ENCODE data around the gene UBE2D4.

UBE2D4 gene

GRCh38 chr7:43905209-43905946 lies 20.9 kb upstream of the UBE2D4 start:
- TF ChIP-seq CTCF (IDR thresholded peaks at IDR 0.05), result no peak

DNA sequence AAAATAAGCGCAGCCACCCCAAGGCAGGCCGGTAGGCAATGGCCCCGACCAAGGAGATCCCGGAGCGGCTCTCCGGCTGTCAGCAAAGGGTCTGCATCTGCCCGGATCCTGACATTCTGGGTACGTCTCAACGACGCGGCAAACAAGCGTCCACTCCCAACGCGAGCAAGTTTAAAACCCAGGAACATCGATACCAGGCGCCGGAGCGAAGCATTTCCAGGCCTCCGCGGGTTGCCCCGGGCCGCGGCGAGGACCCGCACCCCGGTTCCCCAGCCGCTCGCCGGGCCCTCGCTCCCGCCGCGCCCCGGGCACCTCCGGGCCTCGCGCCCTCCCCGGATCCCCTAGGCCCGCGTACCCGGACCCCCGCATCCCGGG lies 20.3 kb upstream of the UBE2D4 start:
- no peak for TF ChIP-seq CTCF (IDR thresholded peaks at IDR 0.05)

- no peak for TF ChIP-seq CTCF (IDR thresholded peaks at IDR 0.05)
Measured at GRCh38 chr7:43906331-43907010, 19.8 kb upstream of the UBE2D4 start, which contains the start of gene URGCP. URGCP (minus strand) TSS chr7:43906596; CDS start chr7:43906575, 21 bp downstream.

DNA sequence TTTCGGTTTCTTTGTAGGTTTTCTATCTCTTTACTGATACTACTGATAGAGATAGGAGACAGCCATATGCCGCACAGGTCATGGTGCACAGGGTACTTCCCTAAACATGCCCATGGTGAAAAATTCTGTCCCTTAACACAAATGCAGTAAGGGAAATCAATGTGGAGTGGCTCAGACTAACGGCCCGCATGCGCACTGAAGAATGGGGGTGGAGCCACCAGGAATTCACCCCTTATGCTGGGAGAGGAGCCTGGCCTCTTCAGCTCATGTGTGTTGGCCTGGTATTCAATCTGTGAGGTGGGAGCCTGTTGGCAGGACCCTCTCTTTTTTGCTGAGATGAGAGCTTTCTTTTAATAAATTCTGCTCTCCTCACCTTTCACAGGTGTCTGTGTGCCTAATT lies 11.4 kb upstream of the UBE2D4 start:
- TF ChIP-seq CTCF (IDR thresholded peaks at IDR 0.05), result no peak

DNA sequence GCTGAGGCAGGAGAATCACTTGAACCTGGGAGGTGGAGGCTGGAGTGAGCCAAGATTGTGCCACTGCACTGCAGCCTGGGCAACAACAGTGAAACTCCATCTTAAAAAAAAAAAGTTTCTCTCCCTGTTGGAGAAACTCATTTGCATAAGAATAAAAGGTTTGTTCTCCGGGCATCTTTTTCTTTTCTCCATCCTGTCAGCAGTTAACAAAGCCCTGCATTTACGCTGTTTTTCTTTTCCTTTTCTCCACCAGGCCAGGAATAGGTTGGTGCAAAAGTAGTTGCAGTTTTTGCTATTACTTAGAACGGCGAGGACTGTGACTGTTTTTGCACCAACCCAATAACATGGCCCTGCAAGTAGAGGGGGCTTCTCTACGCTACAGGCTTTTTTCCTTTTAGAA lies 10.3 kb upstream of the UBE2D4 start:
- TF ChIP-seq CTCF (IDR thresholded peaks at IDR 0.05), result no peak

- TF ChIP-seq CTCF (IDR thresholded peaks at IDR 0.05), result no peak
Measured at GRCh38 chr7:43921423-43921822, 4.8 kb upstream of the UBE2D4 start.

DNA sequence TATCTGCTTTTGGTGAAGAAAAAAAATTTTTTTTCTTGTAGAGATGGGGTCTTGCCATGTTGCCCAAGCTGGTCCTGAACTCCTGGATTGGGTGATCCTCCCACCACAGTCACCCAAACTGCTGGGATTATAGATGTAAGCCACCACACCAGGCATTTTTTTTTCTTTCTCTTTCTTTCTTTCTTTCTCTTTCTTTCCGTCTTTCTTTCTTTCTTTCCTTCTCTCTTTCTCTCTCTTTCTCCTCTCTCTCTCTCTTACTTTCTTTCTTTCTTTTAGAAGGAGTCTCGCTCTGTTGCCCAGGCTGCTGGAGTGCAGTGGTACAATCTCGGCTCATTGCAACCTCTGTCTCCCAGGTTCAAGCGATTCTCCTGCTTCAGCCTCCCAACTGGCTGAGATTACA lies 3.5 kb upstream of the UBE2D4 start:
- TF ChIP-seq CTCF (IDR thresholded peaks at IDR 0.05), result no peak

All from LNCAP (cell line).